ENCODE data around the gene CISTR. TPM values are rescaled to one million over a fixed set of nuclear protein-coding genes. Genes with fewer than 3 reads are reported as not detected.
A peak's percentile ranks its signal among the peaks of the same experiment; 100 is the strongest.

CISTR gene
- total RNA-seq, 6 experiments from 2014 or later, result not detected

DNA sequence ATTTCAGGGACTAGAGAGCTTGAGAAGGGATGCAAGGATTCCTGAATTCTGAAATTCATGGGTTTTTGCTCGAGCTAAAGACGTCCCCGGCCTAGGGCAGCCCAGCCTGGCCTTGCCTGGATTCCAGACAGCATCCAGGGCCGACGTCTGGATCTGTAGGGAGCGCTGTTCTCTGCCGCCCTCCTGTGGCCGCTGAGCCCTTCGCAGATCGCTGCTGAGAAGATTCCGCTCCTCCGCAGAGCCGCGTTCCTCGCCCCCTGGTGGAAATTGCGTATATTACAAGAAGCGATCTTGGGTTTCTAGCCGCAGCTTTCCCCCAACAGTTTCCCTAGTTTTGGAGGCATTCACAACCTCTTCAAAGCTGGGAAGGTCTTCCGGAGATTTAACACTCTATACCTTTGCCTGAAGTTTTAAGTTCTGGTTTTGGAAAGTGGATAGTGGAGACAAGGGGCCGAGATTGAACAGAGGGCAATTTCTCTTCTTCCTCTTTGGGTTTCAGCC is 5.1 kb downstream of the CISTR start:
- no peak overlapping the region for H3K4me3 ChIP-seq
- H3K27ac ChIP-seq, result no peak overlapping the region
- DNase-seq (peak; percentile 91 to 94 (median 93)), ATAC-seq (peak; percentile 94 to 98 (median 96))
- intact Hi-C loops (cut with DNase I), result loop anchor here in 1 of 2 donors (10.0 kb wide), 1 partner anchor 192 kb away; no protein-coding TSS in a partner anchor
- TF ChIP-seq, protein P1, sequence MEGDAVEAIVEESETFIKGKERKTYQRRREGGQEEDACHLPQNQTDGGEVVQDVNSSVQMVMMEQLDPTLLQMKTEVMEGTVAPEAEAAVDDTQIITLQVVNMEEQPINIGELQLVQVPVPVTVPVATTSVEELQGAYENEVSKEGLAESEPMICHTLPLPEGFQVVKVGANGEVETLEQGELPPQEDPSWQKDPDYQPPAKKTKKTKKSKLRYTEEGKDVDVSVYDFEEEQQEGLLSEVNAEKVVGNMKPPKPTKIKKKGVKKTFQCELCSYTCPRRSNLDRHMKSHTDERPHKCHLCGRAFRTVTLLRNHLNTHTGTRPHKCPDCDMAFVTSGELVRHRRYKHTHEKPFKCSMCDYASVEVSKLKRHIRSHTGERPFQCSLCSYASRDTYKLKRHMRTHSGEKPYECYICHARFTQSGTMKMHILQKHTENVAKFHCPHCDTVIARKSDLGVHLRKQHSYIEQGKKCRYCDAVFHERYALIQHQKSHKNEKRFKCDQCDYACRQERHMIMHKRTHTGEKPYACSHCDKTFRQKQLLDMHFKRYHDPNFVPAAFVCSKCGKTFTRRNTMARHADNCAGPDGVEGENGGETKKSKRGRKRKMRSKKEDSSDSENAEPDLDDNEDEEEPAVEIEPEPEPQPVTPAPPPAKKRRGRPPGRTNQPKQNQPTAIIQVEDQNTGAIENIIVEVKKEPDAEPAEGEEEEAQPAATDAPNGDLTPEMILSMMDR (IDR thresholded peaks at IDR 0.05), result peak; percentile 100
- no peak for TF ChIP-seq POLR2A (IDR thresholded peaks at IDR 0.05)
- H3K36me3 ChIP-seq, result no peaks in the 10 kb centered on the region
- peaks cover 0 to 15% of the 10 kb centered on the region in 2 donors for H3K27me3 ChIP-seq
- WGBS (ENCODE audit: insufficient coverage, low coverage, low lambda C conversion rate, missing lambda C conversion rate), result 0% methylated on average over 2 of the region's 20 CpGs
- no peaks in the 10 kb centered on the region for H3K9me3 ChIP-seq
- peaks cover 0 to 15% (median 6%) of the 10 kb centered on the region in 4 donors for H3K4me1 ChIP-seq

DNA sequence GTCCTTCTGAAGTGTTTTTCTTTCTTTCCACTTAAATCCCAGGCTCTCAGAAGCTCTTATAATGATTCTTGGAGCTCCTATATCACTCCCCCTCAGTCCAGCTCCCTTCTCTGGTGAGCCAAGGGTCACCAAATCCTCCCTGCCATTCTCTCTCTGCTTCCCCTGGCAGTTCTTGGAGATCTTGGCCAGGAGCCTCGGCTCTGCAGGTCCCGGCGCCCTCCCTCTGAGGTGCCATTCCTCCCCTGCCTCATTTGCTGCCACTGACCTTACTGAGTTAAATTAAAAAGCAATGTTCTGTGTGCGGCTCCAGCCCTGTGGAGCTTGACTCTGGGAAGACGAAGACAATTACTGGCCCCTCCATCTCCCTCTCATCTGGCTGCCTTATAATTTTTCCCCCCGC is 7.0 kb downstream of the CISTR start:
- DNase-seq, result no peak
- 23% methylated on average over 4 of the region's 6 CpGs for WGBS (ENCODE audit: insufficient coverage, low coverage, low lambda C conversion rate, missing lambda C conversion rate)

DNA sequence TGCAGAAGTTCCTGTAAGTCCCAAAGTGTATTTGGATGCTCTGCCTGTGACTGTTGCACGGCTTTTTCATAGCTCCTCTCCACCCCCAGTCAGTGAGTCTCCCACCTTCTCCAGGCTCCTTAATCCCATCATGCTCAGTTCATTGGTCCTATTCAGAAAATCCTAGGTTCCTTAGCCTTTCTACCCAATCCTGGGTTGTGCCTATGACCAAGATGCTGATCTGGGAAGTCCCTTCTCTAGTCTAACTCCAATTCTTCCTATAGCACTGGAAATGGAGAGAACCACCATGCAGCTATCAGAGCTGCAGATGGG is 7.7 kb downstream of the CISTR start:
- ATAC-seq, result no peak
- Histone ChIP-seq H3K36me3 (no peaks in the 10 kb centered on the region), H3K9me3 (no peaks in the 10 kb centered on the region), H3K4me1 (peaks cover 0 to 7% (median 0%) of the 10 kb centered on the region in 4 donors), H3K27me3 (peaks cover 0 to 10% of the 10 kb centered on the region in 2 donors), H3K27ac (no peak overlapping the region), H3K4me3 (no peak overlapping the region)
- WGBS (ENCODE audit: insufficient coverage, low coverage, low lambda C conversion rate, missing lambda C conversion rate), result no CpG with 5 or more reads among the region's 1 CpG
- intact Hi-C loops (cut with DNase I), result loop anchor here (5.0 to 10.0 kb wide), 2 partner anchors 42 to 189 kb away; no protein-coding TSS in a partner anchor
- DNase-seq, result no peak
- TF ChIP-seq, protein P1 (IDR thresholded peaks at IDR 0.05), result no peak

More for the DNA sequence above, 7.0 kb downstream of the CISTR start:
- Histone ChIP-seq H3K36me3 (no peaks in the 10 kb centered on the region), H3K27ac (no peak overlapping the region), H3K9me3 (no peaks in the 10 kb centered on the region), H3K4me3 (no peak overlapping the region), H3K4me1 (peaks cover 0 to 4% (median 0%) of the 10 kb centered on the region in 4 donors), H3K27me3 (peaks cover 0 to 10% of the 10 kb centered on the region in 2 donors)
- intact Hi-C loops (cut with DNase I), result loop anchor here (5.0 to 10.0 kb wide), 2 partner anchors 42 to 190 kb away; no protein-coding TSS in a partner anchor
- TF ChIP-seq POLR2A (IDR thresholded peaks at IDR 0.05), result no peak
- TF ChIP-seq, protein P1 (IDR thresholded peaks at IDR 0.05), result no peak
- ATAC-seq, result no peak

DNA sequence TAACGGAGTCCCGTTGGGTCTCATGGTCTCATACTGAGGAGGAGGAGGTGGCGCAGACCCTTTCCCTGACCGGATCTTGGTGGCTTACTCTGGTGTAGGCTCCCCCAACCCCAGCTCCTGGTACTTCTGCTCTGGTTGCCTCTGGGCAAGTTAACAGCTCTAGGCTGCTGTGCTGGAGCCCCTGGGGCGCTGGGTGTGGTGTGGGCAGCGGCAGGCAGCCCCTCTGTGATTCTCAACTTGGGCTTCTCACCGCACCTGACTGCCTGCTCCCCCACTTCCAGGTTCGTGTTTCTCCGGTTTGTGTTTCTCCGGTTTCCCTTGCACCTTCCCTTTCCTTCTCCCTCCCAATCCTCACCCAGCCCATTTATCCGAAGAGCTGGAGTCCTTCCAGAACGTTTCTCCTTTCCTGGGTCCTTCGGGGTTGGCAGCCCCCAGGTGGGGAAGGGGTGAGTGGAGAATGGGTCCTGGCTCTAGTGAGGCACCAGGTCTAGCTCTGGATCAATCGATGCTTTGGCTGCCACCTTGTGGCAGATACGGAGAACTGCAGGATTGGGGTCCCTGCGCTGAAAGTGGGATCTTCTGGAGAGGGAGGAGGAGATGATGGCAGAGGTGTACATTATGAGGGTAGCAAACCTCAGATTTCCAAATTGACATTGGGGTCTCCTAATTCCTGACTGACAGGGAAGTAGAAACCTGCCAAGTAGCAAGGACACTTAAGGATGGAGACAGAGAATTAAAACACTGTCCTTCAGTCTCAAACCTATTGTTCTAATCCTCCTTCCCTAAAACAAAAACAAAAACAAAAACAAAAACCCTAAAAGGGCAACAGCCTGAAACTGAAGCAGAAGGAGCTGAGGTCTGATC is 8.3 kb downstream of the CISTR start:
- TF ChIP-seq, protein P1 (IDR thresholded peaks at IDR 0.05), result peak; percentile 88 to 94 (median 91)
- no peak for TF ChIP-seq POLR2A (IDR thresholded peaks at IDR 0.05)
- Histone ChIP-seq H3K36me3 (no peaks in the 10 kb centered on the region), H3K4me3 (no peak overlapping the region), H3K27ac (no peak overlapping the region), H3K27me3 (peaks cover 0 to 10% of the 10 kb centered on the region in 2 donors), H3K4me1 (peaks cover 0 to 7% (median 0%) of the 10 kb centered on the region in 4 donors), H3K9me3 (no peaks in the 10 kb centered on the region)
- DNase-seq, result peak in 1 of 3 donors; percentile 67
- intact Hi-C loops (cut with DNase I), result loop anchor here (2.0 to 10.0 kb wide), 3 partner anchors 41 to 189 kb away; no protein-coding TSS in a partner anchor
- WGBS (ENCODE audit: insufficient coverage, low coverage, low lambda C conversion rate, missing lambda C conversion rate), result 13% methylated on average over 12 of the region's 16 CpGs
- peak; percentile 69 to 75 (median 70) for ATAC-seq
